ENCODE measurements around the gene EHMT1.

Gene EHMT1

DNA sequence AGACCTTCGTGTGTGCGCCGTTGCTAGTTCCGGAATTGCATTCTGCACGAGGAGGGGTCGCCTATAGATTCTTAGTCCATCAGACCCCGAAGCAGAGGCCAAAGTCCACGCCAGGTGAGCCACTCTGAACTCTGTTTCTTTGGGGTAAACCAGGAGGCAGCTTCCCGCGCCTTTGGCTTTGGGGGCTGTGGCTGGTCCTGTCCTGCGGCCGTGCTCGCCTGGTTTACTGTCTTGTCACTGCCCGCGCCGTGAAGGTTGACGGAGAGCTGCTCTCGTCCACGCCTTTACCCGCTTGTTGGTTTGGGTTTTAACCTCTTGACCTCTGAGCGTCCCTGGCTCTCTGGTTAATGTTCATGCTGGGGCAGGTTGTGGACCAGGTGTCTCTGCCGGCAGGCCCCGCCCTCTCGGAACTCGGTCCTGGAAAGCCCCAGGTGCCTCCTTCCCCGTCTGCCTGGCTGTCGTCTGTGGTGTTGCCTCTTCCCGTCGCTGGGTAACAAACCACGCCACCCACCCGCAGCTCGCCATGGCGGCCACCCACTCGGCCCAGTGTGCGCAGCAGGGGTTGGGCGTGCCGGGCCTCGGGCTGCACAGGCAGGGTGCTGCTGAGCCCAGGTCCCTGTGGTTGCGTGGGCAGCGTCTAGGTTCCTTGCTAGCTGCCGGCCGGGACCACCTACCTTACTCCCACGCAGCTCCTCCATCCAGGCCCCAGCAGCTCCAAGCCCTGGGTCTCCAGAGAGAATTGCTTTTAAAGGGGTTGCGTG is 214.2 kb downstream of the EHMT1 start:
- TF ChIP-seq, protein P1, sequence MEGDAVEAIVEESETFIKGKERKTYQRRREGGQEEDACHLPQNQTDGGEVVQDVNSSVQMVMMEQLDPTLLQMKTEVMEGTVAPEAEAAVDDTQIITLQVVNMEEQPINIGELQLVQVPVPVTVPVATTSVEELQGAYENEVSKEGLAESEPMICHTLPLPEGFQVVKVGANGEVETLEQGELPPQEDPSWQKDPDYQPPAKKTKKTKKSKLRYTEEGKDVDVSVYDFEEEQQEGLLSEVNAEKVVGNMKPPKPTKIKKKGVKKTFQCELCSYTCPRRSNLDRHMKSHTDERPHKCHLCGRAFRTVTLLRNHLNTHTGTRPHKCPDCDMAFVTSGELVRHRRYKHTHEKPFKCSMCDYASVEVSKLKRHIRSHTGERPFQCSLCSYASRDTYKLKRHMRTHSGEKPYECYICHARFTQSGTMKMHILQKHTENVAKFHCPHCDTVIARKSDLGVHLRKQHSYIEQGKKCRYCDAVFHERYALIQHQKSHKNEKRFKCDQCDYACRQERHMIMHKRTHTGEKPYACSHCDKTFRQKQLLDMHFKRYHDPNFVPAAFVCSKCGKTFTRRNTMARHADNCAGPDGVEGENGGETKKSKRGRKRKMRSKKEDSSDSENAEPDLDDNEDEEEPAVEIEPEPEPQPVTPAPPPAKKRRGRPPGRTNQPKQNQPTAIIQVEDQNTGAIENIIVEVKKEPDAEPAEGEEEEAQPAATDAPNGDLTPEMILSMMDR (IDR thresholded peaks at IDR 0.05; ENCODE audit: extremely low read depth, missing control alignments) = no peak
- no peak for DNase-seq (ENCODE audit: low spot score)

DNA sequence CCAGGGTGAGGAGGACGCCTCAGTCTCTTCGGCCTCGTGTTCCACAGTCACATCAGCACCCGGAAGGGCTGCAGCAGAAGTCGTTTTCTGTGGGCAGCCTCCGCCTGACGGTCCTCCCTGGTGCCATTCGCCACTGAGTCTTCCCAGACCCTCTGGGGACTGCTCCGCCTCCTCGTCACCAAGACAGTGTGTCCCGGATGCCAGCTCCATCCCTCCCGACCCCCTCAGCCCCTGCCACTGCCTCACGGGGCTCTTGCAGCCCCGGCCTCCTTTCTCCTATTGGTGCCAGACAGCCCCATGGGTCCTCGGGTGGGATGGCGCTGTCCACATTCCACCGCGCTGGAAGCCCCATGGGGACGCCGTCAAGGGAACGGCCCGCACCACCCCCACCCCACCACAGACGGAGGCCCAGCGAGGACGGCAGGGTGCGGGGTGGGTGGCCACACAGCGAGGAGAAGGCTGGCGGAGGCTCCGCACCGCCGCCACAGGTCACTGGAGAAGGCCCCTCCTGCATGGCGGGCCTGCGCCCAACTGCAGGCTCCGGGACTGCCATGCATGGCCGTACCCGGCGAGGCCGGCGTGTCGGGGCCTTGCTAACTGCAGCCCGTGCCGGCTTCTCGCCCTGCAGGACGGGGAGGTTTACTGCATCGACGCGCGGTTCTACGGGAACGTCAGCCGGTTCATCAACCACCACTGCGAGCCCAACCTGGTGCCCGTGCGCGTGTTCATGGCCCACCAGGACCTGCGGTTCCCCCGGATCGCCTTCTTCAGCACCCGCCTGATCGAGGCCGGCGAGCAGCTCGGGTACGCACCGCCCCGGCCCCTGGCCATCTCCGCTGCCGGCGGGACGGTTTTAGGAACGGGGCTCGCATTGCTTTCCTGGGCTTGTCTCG is 215.2 kb downstream of the EHMT1 start:
- TF ChIP-seq, protein P1 (IDR thresholded peaks at IDR 0.05; ENCODE audit: extremely low read depth, missing control alignments) = no peak
- no peak for DNase-seq (ENCODE audit: low spot score)

DNA sequence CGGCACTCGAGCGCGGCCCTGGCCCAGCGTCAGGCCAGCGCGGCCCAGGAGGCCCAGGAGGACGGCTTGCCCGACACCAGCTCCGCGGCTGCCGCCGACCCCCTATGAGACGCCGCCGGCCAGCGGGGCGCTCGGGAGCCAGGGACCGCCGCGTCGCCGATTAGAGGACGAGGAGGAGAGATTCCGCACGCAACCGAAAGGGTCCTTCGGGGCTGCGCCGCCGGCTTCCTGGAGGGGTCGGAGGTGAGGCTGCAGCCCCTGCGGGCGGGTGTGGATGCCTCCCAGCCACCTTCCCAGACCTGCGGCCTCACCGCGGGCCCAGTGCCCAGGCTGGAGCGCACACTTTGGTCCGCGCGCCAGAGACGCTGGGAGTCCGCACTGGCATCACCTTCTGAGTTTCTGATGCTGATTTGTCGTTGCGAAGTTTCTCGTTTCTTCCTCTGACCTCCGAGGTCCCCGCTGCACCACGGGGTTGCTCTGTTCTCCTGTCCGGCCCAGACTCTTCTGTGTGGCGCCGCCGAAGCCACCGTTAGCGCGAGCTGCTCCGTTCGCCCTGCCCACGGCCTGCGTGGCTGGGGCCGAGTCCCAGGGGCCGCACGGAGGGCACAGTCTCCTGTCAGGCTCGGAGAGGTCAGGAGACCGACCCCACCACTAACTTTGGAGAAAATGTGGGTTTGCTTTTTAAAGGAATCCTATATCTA is 216.2 kb downstream of the EHMT1 start:
- TF ChIP-seq, protein P1 (IDR thresholded peaks at IDR 0.05; ENCODE audit: extremely low read depth, missing control alignments) = no peak

DNA sequence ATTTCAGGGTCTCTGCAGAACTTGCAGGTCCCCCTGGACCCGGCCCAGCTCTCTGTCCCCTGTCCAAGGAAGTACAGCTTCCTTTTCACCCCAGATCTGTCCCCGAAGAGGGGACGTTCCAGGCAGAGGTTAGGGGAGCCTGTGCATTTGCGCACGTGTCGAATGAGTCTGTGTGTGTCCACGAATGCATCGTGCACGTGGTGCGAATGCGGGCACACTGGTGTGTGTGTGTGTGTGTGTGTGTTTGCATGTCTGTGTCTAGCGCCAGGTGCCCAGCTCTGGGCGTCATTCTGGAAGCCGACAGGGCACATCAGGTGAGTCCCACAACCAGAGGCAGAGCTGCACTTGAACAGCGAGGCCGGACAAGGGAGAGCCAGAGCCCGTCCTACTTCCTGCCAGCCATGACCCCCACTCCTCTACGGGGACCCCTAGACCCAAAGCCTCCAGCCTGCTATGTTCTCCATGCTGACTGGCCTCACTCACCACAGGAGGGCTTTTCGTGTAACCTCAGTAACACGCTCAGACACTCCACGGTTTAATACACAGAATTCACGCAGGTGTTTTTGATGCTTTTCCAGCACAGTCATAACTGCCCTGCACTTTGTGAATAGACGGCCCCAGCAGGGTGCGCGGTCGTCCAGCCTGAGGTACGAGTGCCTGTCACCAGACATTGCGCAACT is 217.5 kb downstream of the EHMT1 start:
- no peak for DNase-seq (ENCODE audit: low spot score)
- TF ChIP-seq, protein P1 (IDR thresholded peaks at IDR 0.05; ENCODE audit: extremely low read depth, missing control alignments) = no peak

More for the DNA sequence above, 216.2 kb downstream of the EHMT1 start:
- no peak for DNase-seq (ENCODE audit: low spot score)

DNA sequence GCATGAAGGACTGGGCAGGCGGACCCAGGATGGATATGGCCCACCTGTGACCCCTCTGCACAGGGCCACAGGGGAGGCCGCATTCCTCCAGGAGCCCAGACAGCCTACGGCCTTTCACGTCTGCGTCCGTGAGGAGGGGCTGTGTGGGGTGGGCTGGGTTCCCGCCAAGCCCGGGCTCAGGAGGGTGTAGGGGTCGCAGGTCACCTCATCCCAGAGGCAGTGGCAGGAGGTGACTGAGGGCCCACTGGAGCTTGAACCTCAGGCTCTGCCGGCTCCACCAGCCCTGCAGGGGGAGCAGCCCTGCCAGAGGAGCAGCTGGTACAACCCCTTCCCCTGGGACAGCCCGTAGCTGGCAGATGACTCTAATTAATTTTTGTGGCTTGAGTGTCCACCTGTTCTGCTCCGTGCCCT is 218.0 kb downstream of the EHMT1 start:
- no peak for DNase-seq (ENCODE audit: low spot score)
- TF ChIP-seq, protein P1 (IDR thresholded peaks at IDR 0.05; ENCODE audit: extremely low read depth, missing control alignments) = no peak

DNA sequence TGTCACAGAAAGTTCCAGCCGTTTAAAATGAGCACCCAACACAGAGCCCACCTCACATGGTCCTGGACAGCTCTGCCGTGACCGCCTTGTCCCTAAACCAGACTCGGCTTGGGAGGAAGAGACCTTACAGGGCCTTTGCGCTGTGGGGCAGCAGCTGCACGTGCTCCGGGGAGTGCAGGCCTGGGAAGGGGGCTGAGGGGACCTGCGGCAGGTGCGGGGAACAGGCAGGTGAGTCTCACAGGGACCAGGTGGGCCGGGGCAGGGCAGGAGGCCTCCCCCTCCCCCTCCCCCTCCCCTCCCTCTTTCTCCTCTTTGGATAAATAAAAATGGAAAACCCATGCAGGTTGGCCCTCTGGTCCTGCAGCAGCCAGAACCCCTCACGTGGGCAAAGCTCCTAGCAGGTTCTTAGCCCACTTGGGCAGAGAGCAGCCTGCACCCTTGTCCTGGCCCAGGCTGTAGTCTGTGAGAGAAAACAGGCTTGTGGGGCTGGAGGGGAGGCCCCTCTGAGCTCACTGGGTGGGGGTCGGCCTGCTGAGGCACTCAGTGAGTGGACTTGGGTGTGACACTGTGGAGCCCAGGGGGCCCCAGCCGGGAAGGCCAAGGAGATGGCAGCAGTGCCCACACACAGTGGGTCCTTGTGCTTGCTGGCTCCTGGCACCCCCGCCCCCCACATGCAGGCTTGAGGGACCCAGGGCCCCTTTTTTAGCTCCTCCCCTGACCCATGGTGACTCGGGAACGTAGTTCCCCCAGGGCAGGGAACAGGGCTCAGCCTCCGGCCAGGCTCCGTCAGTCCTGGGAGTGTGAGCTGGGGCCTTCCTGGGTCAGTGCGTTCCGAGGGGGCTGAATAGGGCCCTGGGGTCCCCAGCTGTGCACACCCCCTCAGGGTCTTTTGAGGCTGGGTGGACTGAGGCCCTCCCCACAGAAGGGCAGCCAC is 218.8 kb downstream of the EHMT1 start:
- TF ChIP-seq, protein P1 (IDR thresholded peaks at IDR 0.05; ENCODE audit: extremely low read depth, missing control alignments) = no peak
- no peak for DNase-seq (ENCODE audit: low spot score)
